KBM-7 (cell line): ENCODE measurements around the gene SORCS2.
A peak's percentile ranks its signal among the peaks of the same experiment; 100 is the strongest.

ENCODE experiments used
- DNase-seq: peaks from one replicate; pipeline ENCODE4 v3.0.0-alpha.2; 2015
- in situ Hi-C: fragments of 300-500 bp; cut with MboI; formaldehyde crosslinking; loops from 2 replicates; pipeline ENCODE4 v1.14.3; 2020; ENCODE audit warnings: low sequenced_read_pairs, low pct_unique_long_range_greater_than_20kb, mixed read lengths

Gene SORCS2

DNA sequence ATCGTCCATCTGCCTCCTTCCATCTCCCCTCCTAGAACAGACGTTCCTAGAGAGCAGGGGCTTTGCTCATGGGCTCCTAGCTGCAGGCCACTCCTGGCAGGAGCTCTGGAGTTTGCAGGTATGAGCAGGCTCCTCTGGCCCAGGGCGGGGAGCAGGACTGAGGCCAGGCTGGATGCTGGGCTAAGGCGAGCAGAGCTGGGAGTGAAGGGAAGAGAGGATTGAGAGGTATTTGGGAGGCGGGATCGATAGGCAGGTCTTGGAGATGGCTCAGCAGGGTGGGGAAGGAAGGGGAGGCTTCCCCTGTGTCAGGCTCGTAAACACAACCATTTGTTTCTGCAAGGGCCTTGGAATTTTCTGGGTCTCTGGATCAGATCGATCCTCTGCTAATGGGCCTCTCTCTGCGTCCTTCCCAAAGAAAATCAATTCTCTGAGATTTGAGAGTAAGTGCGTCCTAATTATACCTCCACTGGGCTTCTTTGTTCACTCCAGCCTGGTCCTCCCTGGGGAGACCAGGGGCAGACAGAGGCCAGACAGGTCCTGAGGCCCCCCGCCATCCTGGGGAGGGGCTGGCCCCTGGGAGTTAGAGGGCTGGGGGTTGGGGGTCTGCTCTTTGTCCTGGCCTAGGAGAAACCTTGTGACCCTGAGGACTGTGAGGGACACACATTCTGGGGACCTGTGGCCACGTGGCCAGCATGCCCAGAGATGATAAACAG is 337.2 kb downstream of the SORCS2 start:
- in situ Hi-C loops = no loop called here
- no peak for DNase-seq

DNA sequence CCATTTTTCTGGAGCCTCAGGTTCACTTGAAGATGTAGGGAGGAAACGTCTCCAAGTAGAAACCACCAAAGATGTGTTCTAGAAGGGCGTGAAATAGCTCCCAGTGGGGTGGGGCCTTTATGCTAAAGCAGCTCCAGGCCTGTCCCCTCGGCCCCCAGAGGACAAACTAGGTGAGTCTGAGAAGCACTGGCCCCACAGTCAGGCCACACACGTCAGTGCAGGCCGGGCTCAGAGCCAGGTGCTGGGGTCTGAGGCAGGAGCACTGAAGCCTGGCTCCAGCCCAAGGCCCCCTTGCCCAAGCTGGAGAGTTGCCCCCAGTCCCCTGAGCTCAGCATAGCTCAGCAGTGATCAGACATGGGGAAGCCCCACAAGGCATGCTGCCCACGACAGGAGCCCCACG is 337.7 kb downstream of the SORCS2 start:
- in situ Hi-C loops = no loop called here
- DNase-seq = no peak

DNA sequence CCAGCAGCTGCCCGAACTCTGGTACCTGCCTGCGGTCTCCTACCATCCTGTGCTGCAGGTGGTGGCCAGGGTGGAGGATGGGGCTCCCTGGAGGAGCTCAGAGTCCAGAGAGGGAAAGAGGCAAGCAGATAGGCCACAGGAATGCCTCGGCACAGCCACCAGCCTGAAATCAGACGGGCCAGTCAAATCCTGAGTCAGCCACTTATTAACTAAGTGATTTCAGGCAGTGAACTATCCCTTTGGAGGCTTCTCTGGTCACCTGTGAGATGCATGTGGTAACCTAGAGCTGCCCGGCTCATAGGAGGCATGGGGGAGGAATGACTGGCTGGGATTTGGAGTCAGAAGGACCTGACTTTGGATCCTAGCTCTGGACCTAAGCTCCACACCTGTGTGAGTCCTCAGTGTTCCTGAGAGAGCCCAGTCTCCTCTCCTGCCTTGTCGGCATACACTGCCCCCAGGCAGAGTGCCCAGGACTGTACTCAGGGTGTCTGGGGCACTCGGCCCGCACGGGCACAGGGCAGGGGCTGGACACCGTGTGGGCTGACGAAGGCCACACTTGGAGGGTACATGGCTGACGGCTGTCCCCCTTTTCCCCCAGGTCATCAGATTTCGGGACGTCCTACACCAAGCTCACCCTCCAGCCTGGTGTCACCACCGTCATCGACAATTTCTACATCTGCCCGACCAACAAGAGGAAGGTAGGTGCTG is 338.7 kb downstream of the SORCS2 start:
- in situ Hi-C loops = no loop called here

DNA sequence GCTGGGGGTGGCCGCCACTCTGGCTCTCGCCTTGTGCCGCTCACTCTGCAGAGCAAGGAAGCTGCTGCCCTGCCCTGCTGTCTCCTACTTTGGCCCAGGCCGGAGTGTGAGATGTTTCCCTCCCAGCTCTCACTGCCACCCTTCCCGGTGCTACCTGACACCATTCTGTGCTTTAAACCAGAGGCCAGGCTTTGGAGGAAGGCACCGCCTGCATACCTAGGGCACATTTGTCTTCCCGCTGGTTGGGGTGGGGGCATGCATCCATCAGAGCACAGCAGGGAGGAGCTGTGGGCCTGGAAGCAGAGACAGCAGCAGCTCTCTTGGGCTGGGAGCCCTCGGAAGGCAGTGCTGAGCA is 339.3 kb downstream of the SORCS2 start:
- in situ Hi-C loops = no loop called here
- DNase-seq = no peak

More for the DNA sequence above, 338.7 kb downstream of the SORCS2 start:
- no peak for DNase-seq

DNA sequence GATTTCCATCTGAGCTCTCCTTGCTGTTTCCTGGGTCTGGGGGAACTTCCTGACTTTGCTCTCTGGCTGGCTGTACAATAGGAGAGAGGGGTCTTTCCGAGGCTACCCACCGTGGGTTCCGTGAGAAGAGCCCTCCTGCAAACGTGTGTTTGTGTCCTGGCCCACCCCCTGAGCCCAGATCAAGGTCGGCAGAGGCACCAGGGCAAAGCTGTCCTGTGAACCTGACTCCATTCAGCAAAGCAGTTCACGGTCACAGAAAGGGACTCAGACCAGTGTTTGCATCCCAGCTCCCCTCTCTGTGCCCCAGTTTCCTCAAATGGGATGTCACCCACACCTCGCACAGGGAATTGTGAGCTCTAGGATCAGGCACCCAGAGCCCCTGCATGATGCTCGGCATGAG is 339.7 kb downstream of the SORCS2 start:
- no peak for DNase-seq
- in situ Hi-C loops = no loop called here

DNA sequence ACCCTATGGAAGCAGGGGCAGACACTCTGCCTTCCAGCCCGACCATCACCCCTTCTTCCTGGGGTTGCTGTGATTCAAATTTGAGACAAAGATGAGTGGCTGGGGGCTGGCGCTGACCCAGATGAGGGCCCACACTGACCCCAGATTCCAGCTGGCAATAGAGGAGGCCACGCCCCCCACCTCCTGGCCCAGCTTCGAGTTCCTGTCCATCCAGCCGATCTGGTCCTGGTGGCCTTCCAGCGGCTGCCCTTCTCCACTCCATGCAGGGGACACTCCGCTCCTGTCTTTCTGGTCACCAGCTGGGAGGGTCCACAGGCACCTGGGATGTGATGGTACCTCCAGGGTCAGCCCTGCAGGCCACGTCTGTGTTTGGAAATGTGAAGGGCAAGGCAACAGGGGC is 340.9 kb downstream of the SORCS2 start:
- in situ Hi-C loops = no loop called here

DNA sequence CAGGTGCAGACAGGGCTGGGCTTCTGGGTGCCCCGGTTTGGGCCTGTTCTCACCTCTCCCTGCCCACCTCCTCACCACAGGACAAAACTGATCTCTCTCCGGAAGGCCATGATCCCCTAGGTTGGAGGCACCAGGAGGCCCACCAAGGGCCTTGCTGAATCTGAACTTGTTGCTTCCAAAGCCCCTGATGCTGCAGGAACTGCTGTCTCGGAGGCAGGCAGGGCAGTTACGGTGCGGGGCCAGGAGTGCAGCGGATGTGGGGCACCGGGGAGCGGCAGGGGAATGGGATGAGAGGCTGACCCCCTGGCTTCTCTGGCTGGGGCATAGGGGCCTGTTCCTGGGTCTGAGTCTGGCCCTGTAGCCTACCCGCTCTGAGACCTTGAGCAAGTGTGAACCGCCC is 342.8 kb downstream of the SORCS2 start:
- in situ Hi-C loops = no loop called here
- no peak for DNase-seq

More for the DNA sequence above, 340.9 kb downstream of the SORCS2 start:
- DNase-seq = no peak

DNA sequence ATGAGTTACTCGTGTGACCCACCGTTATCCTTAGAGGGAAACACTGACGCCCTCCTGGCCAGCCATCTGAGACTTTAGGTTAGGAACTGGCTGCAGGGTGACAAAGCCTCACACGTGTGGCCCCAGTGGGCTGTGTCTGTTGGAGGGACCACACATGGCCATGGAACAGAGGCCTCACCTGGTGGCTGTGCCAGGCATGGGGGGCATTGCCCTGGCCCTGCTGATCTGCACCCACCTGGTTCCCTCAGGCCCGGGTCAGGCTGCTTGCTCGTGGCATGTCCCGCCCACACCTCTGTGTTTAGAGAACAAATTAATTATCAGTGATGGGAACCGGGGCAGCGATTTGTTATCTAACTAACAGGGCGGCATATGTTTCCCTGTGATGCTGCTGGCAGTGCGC is 343.3 kb downstream of the SORCS2 start:
- no peak for DNase-seq
- in situ Hi-C loops = no loop called here

DNA sequence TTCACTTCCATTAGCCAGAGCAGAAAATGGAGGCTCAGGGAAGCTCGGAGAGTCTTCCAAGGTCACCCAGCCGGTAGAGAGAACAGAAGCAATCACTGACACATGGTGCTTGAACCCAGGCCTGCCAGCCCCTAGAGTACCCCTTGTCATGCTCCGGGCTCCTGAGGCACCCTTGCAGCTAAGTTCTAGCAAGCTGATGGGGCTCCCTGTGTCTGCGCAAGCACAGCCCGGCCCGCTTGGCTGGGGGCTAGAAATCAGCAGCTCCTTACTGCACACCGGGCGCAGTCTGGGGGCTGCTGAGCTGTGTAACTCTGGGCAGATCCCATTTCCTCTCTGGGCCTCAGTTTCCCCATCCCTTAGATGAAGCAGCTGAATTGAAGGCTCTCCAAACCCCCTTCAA is 344.5 kb downstream of the SORCS2 start:
- DNase-seq = no peak
- in situ Hi-C loops = no loop called here

DNA sequence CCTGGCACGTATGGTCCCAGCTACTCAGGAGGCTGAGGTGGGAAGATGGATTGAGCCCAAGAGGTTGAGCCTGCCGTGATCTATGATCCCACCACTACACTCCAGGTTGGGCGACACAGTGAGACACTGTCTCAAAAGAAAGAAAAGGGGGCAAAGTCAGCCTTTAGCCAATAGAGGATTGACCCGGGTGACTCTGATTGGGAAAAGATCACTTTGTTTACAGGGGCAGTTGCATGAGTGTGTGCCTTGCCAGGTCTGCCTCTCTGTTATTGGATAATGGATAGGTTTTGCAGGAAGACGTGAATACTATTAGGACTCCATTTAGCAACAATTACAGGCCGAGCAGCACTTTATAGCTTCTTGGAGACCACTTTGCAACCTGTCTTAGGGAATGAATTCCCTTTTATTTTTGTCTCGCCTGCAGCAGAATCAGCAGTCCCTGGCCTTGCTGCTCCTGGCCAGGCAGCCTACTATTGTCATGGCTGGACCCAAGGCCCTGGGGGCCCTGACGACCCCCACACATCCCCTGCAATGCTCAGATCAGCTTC is 345.6 kb downstream of the SORCS2 start:
- in situ Hi-C loops = no loop called here
- no peak for DNase-seq

DNA sequence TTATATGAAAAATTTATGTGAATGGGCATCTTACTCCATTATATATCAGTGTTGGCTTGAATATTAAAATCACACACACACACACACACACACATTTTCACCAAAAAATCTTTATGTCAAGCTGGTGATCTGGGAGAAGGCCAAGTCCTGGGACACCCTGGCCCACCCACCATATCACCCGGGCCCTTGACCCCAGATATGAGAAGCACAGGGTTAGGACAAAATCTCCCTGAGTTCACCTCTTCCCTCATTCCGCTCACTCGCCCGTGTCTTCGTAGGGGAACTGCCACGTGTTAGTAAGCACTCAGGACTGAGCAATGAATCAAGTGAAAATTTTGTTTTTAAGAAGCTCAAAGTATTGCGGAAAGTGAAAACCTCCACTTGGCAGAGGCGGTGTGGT is 346.2 kb downstream of the SORCS2 start:
- in situ Hi-C loops = no loop called here
- DNase-seq = no peak

DNA sequence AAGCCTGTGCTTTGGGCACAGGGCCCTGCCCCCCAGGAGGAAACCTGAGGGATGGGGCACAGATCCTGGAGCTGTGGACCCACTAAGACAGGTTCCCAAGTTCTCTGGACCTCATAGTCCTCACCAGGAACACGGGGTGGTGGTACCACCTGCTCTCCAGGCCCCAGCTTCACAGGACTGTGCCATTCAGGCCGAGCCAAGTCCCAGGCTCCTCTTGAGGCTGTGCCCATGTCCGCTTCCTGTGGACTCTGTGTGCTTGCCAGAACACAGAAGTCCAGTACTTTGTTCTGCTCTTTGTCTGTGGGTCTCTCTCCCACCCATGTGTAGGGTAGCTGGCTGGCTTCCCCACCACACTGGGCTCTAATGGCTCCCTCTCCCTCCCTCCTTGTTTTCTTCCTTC is 346.8 kb downstream of the SORCS2 start:
- in situ Hi-C loops = no loop called here
- DNase-seq = no peak

DNA sequence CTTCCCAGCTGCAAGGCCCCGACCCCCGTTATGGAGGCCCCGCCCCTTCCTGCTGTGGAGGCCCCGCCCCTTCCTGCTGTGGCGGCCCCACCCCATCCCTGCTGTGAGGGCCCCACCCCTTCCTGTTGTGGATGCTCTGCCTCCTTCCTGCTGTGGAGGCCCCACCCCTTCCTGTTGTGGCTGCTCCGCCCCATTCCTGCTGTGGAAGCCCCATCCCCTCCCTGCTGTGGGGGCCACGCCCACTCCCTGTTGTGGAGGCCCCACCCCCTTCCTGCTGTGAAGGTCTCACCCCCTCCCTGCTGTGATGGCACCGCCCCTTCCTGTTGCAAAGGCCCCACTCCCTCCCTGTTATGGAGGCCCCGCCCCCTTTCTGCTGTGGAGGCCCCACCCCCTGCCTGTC is 347.3 kb downstream of the SORCS2 start:
- DNase-seq = peak; percentile 3
- in situ Hi-C loops = no loop called here

DNA sequence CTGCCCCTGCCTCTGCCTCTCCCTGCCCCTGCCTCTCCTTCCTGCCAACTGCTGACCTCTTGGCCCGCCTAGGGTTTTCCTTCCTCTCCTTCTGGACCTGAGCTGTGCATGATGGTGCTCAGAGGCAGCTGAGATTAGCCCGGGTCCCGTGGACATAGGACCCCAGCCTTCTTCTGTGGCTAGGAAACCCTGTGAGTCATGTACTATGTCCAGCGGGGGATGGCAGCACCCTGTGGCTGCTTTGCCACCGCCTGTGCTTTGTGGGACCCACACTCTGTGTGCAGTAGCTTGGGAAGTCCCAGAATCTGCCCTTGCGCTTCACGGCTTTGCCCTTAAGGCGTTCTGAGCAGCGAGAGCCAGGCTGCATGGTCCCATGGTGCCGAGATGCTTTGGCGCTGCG is 347.9 kb downstream of the SORCS2 start:
- in situ Hi-C loops = no loop called here
- no peak for DNase-seq

DNA sequence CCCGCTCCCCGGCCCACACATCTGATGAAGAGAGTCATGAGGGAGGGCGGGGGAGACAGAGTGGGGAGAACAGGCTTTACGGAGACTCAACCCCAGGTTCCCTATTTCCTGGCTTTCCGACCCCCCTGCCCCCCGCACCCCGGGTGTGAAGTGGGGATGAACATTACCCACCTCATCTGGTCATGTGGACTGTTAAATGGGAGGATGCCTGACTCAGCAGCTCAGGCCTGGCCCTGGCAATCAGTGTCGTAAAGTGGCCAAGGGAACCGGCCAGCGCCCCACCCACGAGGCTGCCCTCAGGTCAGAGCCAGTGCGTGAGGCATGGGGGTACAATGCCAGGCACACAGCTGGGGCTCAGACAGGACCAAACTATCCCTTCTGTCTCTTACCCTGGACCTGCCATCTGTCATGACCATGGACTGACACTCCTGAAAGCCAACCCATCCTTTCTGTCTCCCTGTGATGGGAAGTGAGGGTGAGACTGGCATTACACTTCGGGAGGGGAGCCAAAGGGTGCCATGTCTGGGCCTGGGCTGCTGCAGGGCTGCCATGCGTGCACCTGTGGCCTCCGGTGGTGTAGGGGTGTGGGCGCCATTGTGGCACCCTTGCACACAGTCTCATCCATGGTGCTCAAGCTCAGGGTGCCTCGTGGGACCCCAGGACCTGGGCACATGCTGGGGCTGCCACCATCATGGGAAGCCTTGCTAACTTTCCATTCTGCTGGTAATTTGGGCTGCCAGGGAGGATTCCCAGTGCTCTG is 348.5 kb downstream of the SORCS2 start:
- DNase-seq = no peak
- in situ Hi-C loops = no loop called here

DNA sequence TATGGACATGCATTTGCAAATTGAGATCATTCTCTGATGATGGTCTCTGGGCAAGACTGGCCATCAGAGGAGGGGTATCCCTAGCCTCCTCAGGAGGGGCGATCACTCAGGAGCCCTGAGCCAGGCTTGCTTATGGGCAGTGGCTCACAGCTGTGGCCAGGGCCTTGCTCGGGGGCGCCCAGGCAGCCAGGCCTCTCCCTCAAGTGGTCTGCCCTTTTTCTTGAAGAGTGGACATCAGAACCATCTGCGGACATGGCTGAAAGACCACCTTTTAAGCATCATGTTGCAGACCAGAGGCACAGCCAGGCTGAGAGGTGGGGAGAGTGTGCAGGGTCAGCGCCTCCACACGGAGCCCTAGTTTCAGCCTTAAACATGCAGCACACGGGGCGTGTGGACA is 349.1 kb downstream of the SORCS2 start:
- in situ Hi-C loops = no loop called here
- DNase-seq = no peak

DNA sequence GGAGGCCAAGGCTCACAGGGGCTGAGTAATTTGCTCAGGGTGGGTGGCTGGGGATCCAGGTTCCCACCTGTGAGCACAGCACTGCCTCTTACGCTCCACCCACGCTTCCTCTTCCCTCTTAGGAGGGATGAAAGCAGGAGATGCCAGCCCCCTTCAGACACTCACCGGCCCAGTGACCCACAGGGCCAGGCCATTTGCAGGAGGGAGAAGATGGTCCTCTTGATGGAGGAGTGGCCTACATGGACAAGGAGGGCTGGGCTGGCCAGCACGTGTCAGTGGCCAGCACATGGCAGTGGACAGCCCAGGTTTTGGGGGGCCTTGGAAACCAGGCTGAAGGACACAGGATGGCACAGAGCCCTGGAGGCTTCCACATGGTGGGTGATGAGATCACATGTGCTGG is 350.4 kb downstream of the SORCS2 start:
- in situ Hi-C loops = no loop called here
- no peak for DNase-seq

DNA sequence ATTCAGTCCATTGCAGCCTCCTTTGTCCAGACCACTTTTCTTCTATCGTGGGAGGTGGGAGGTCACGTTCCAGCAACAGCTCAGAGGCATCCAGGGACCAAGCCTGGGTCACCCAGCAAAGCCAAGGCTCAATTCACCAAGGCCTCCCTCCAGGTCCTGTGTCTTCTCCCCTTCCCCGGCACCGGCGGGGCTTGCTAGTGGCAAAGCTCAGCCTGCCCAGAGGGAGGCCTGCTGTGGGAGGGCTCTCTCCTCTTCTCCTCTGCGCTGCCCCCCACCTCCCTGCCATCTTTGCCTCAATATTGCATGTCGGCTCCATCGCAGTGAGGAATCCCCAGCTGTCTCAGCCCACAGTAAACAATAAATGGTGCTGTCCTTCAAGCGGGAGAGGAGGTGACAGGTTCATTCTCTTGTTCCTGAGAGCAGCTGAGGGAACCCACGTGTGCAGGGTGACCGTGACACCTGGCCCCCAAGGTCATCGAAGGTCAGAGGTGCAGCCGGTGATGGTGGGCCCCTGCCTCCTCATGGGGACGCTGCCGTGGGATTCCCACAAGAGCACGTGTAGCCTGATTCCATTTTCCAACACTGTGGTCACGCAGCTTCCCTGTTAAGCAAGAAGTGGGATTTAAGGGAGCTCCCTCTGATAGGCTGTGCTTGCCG is 353.9 kb downstream of the SORCS2 start:
- in situ Hi-C loops = no loop called here
- no peak for DNase-seq

DNA sequence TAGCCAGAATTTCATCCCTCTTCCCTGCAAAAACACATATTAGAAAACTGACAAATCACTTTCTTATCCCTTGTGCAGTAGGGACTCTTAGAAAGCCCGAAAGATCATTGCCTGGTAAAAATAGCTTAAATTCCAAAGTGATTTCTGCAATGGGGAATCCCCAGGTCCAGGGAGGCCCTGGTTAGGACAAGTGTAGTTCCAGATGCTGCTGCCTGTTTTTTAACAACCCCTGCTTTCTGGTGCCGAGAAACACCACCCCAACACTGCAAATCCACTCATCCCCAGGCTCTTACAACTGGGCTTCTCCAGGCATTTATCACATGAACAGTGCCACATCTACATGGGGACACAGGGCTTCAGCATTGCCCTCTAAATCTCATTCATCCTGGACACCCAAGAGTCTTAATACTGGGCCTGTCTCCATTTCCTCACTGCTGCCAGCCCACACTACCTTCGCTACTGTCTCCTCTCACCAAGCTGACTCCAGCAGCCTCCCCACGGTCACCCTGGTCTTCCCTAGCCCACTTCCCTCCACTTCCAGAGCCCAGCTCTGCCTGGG is 354.6 kb downstream of the SORCS2 start:
- DNase-seq = no peak
- in situ Hi-C loops = no loop called here
